Activated naive CD4-positive, alpha-beta T cell treated with anti-CD3 and anti-CD28 coated beads for 36 hours (primary cell): ENCODE measurements around the gene ACAT2. TPM values are rescaled to one million over a fixed set of nuclear protein-coding genes. Genes with fewer than 3 reads are reported as not detected.
A peak's percentile ranks its signal among the peaks of the same experiment; 100 is the strongest.
"Not testable (repeated sequence)": the region's sequence is repeated elsewhere in the genome, so short reads cannot be mapped to it uniquely, and the experiment has no call there.

Experiments used
- CTCF ChIA-PET: fragments of 350-600 bp; sonication (Branson Sonifier 250); formaldehyde crosslinking; loops from one replicate; lab custom pipeline; 2021; ENCODE audit warnings: antibody characterized with exemption; lab: Charles Lee
- DNase-seq: peaks from one replicate; pipeline ENCODE4 v3.0.0-alpha.2; 2020
- H3K27ac Mint-ChIP-seq: one replicate; pipeline ENCODE4 v1.8.0; 2021; ENCODE audit warnings: mild to moderate bottlenecking, mixed read lengths
- H3K27me3 Mint-ChIP-seq: one replicate; pipeline ENCODE4 v1.8.0; 2021; ENCODE audit warnings: low read depth, mixed read lengths
- H3K36me3 Mint-ChIP-seq: one replicate; pipeline ENCODE4 v1.8.0; 2021; ENCODE audit warnings: low read depth, mixed read lengths
- H3K4me1 Mint-ChIP-seq: one replicate; pipeline ENCODE4 v1.8.0; 2021; ENCODE audit warnings: low read depth, mixed read lengths
- H3K4me3 Mint-ChIP-seq: one replicate; pipeline ENCODE4 v1.8.0; 2021; ENCODE audit warnings: mild to moderate bottlenecking, moderate library complexity, mixed read lengths
- H3K9me3 Mint-ChIP-seq: one replicate; pipeline ENCODE4 v1.8.0; 2021; ENCODE audit warnings: mixed read lengths
- intact Hi-C: fragments of 100-400 bp; cut with micrococcal nuclease; formaldehyde crosslinking; loops from one replicate; pipeline ENCODE4 v1.15.1; 2023
- total RNA-seq, 2 experiments: library from RNA; stranded (reverse); gene quantifications; one replicate each; pipeline ENCODE4 v1.2.3, GENCODE V29; 2021

The ACAT2 gene
- total RNA-seq, 2 experiments from 2014 or later: 84.9 to 92.4 TPM

DNA sequence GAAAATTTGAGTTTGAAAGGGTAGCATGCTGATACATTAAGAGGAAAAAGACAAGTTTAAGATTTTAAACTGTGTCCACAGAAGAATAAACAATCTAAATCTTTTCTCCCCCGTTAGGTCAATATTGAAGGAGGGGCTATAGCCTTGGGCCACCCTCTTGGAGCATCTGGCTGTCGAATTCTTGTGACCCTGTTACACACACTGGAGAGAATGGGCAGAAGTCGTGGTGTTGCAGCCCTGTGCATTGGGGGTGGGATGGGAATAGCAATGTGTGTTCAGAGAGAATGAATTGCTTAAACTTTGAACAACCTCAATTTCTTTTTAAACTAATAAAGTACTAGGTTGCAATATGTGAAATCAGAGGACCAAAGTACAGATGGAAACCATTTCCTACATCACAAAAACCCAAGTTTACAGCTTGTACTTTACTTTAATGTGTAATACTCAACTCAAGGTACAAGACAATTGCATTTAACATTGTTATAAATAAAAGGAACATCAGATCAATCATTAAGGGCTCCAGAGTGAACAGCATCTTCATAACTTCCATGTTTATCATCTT lies 16.8 kb downstream of the ACAT2 start:
- H3K4me3 Mint-ChIP-seq: no peak overlapping the region
- H3K36me3 Mint-ChIP-seq: peaks cover 35% of the 10 kb centered on the region
- no peaks in the 10 kb centered on the region for H3K9me3 Mint-ChIP-seq
- peaks cover 24% of the 10 kb centered on the region for H3K4me1 Mint-ChIP-seq
- H3K27ac Mint-ChIP-seq: no peak overlapping the region
- CTCF ChIA-PET: no interaction called here
- H3K27me3 Mint-ChIP-seq: no peaks in the 10 kb centered on the region
- intact Hi-C loops: loop anchor here (1.0 kb wide), 1 partner anchor 8 kb away; no protein-coding TSS in a partner anchor
- no peak for DNase-seq

DNA sequence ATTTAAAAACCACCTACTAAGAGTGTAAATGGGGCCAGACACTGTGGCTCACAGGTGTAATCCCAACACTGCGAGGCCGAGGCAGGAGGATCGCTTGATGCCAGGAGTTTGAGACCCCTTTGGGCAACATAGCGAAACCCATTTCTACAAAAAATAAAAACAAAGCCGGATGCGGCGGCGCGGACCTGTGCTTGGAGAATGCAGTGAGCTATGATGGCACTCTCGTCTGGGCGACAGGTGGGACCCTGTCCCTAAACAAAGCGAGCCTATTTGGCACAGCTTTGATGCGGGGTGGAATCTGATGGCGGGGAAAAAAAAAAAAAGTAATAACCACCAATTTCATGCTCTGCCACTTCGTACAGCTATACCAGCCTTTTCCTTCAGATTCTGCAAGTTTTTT lies 26.4 kb downstream of the ACAT2 start:
- H3K27ac Mint-ChIP-seq: peak overlapping the region; percentile 98
- no peaks in the 10 kb centered on the region for H3K9me3 Mint-ChIP-seq
- H3K4me3 Mint-ChIP-seq: peak overlapping the region; percentile 99
- CTCF ChIA-PET: interaction anchor here (0.6 to 4.7 kb wide), 4 partner anchors 15 to 97 kb away, joined by 3 to 25 read pairs (median 4); partner anchors contain the start of gene SOD2
- peaks cover 65% of the 10 kb centered on the region for H3K36me3 Mint-ChIP-seq
- intact Hi-C loops: loop anchor here (5.0 kb wide), 1 partner anchor 36 kb away; no protein-coding TSS in a partner anchor
- peaks cover 64% of the 10 kb centered on the region for H3K4me1 Mint-ChIP-seq
- H3K27me3 Mint-ChIP-seq: no peaks in the 10 kb centered on the region
- DNase-seq: peak; percentile 28

DNA sequence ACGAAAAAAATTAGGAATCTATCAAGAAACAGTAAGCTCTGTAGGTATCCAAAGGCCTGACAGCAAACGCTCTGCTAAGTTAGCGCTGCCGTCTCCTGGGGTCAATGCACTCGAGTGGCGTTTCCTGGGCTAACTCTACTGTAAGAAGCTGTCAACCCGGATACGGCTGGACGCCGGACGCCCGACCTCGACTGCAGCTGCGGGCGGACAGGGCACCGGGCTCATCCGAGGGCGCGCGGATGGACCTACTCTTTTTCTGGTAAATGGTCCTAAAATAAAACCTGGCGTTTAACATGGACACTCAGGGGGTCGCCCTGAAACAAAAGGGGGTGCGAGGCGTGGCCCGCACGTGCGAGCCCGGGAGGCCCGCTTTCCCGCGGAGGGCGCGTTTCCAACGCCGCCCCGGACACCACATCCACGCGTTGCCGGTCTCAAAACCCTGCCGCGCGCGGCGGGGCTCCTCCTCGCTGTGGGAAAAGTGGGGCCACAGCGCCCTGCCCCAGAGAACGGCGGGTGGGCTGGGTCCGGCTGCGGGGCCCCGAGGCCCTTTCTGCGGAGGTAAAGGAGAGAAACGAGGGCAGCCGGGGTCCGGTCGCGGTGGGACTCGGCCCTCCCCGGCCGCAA lies 27.0 kb downstream of the ACAT2 start:
- Mint-ChIP-seq H3K4me3 (peak overlapping the region; percentile 99), H3K9me3 (no peaks in the 10 kb centered on the region), H3K4me1 (peaks cover 65% of the 10 kb centered on the region), H3K27me3 (no peaks in the 10 kb centered on the region), H3K27ac (peak overlapping the region; percentile 98), H3K36me3 (peaks cover 62% of the 10 kb centered on the region)
- intact Hi-C loops: loop anchor here (1.0 to 5.0 kb wide), 7 partner anchors 27 to 673 kb away; partner anchors contain the start of genes ACAT2, SOD2 and WTAP
- CTCF ChIA-PET: interaction anchor here (0.6 to 4.7 kb wide), 4 partner anchors 60 to 98 kb away, joined by 3 to 25 read pairs (median 4); partner anchors contain the start of gene SOD2
- peak; percentile 47 for DNase-seq

DNA sequence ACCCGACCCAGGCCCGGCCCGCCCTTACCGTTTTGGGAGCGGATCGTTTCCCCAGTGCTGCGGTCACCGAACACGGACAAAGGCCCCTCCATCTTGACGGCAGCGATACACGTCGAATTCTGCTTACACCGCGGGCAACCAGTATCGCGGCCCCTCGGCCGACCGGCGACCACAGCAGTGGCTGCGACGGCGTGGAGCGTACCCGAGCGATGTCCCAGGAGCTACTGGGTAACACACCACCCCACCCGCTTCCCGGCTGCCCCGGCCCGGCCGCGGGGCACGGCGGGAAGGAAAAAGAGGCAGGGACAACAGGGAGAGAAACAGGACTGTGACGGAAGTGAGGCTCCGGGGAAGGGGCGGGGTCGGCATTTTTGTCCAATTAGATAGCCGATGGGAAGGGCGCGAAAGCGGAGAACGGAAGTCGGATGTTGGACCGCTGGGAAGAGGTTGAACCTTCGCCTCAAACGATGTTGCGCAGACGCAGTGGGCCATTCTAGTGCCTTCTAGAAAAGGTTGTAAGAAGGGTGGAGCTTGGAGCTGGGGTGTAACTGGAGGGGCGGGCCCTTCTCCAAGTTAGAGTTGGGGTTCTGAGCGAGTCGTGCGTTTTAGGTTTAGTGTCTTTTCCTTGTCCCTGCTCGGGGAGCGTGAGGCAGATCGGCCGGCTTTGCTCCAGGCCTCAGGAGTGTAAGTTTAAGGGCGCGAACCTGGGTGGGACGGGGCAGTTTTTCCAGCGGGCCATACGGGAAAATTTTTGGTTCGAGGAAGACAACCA lies 27.7 kb downstream of the ACAT2 start, which contains the start of gene TCP1:
TSS of gene TCP1 (minus strand) at position 226 of the 772 bp plus-strand sequence. CDS start at position 92, 134 bp downstream.
- CTCF ChIA-PET: interaction anchor here (0.7 to 4.7 kb wide), 5 partner anchors 39 to 107 kb away, joined by 3 to 25 read pairs (median 3); partner anchors contain the start of genes SOD2 and WTAP
- Mint-ChIP-seq H3K27me3 (no peaks in the 10 kb centered on the region), H3K4me1 (peaks cover 66% of the 10 kb centered on the region), H3K27ac (peak within 1 kb of the TSS; percentile 98), H3K9me3 (no peaks in the 10 kb centered on the region), H3K4me3 (peak within 1 kb of the TSS; percentile 99), H3K36me3 (peaks cover 61% of the 10 kb centered on the region)
- intact Hi-C loops: loop anchor here (1.0 to 5.0 kb wide), 8 partner anchors 27 to 673 kb away; partner anchors contain the start of genes ACAT2, SOD2 and WTAP
- DNase-seq: peak; percentile 100

DNA sequence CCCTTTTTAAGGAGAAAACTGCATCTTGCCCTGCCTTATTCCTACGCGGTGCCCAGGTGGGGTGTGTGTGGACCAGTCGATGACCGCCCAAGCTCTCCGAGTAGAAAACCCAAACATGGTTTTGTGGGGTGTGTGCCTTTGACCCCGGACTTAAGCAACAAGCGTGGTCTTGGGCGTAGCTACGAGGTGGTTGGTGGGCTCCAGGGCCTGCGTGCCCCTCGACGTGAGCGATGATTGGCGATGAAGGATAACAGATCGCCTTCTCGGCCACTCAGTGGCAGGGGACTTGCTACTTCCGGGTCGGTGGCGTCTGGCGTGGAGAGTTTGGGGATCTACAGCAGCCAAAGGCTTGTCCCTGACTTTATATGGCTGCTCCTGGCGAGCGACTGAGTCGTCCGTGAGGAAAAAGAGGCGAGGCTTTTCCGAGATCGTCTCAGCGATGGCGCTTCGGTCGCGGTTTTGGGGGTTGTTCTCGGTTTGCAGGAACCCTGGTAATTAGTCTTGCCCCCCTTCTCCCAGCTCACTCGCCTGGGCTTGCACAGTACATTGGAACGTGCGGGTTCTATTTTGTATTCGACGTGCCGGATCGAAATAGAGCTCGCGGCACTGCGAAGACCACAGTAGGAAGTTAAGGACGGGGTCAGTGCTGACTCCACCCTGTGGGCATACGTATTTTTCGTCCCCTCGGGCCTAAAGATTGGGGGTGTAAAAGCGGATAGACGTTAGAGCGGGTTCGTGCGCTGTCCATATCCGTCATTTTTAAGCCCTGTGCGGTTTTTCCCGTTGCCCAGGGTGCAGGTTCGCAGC lies 28.5 kb downstream of the ACAT2 start, which contains the start of gene MRPL18:
TSS of gene MRPL18 (plus strand) at position 319 of the 807 bp plus-strand sequence. CDS start at position 440, 121 bp downstream.
- H3K36me3 Mint-ChIP-seq: peaks cover 55% of the 10 kb centered on the region
- CTCF ChIA-PET: interaction anchor here (0.7 to 4.7 kb wide), 9 partner anchors 17 to 136 kb away, joined by 3 to 25 read pairs (median 3); partner anchors contain the start of genes SOD2 and WTAP
- peak within 1 kb of the TSS; percentile 99 for H3K4me3 Mint-ChIP-seq
- intact Hi-C loops: loop anchor here (2.0 kb wide), 1 partner anchor 30 kb away; no protein-coding TSS in a partner anchor
- H3K27me3 Mint-ChIP-seq: no peaks in the 10 kb centered on the region
- peak within 1 kb of the TSS; percentile 98 for H3K27ac Mint-ChIP-seq
- peak; percentile 95 for DNase-seq
- H3K4me1 Mint-ChIP-seq: peaks cover 63% of the 10 kb centered on the region
- no peaks in the 10 kb centered on the region for H3K9me3 Mint-ChIP-seq

DNA sequence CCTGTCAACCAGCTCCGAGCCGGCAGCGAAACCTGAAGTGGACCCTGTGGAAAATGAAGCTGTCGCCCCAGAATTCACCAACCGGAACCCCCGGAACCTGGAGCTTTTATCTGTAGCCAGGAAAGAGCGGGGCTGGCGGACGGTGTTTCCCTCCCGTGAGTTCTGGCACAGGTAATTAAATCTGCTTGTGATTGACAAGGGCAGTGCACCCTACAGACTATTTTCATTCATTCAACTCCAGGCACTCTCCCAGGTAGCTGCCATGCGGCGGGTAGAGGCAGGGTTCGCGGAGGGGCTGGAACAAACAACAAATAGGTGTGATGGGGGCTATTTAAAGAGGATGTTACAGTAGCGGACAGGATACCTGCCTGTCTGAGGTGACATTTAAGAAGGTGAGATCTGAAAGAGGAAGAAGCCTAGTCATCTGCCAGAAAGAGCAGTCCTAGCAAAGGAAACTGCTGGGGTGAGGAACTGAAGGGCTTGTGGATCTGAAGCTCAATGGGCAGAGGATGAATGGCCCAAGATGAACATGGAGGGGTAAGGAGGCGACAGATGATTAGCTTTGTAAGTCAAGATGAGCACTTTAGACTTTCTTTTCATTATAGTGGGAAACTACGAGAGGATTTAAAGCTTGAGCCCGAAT lies 29.2 kb downstream of the ACAT2 start:
- peaks cover 58% of the 10 kb centered on the region for H3K4me1 Mint-ChIP-seq
- H3K9me3 Mint-ChIP-seq: no peaks in the 10 kb centered on the region
- intact Hi-C loops: loop anchor here (2.0 kb wide), 1 partner anchor 30 kb away; no protein-coding TSS in a partner anchor
- H3K27me3 Mint-ChIP-seq: no peaks in the 10 kb centered on the region
- DNase-seq: peak; percentile 35
- CTCF ChIA-PET: interaction anchor here (0.6 to 4.7 kb wide), 9 partner anchors 16 to 137 kb away, joined by 3 to 25 read pairs (median 3); partner anchors contain the start of genes SOD2 and WTAP
- H3K36me3 Mint-ChIP-seq: peaks cover 50% of the 10 kb centered on the region
- peak overlapping the region; percentile 98 for H3K27ac Mint-ChIP-seq
- peak overlapping the region; percentile 99 for H3K4me3 Mint-ChIP-seq

DNA sequence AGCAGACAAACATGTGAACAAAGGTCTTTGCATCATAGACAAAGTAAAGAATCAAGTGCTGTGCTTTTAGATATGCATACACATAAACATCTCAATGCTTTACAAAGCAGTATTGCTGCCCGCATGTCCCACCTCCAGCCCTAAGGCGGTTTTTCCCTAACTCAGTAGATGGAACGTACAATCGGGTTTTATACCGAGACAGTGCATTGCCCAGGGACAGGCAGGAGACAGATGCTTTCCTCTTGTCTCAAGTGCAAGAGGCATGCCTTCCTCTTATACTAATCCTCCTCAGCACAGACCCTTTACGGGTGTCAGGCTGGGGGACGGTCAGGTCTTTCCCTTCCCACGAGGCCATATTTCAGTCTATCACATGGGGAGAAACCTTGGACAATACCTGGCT lies 33.1 kb downstream of the ACAT2 start:
- DNase-seq, intact Hi-C loops, CTCF ChIA-PET, H3K27me3 Mint-ChIP-seq, H3K27ac Mint-ChIP-seq, H3K9me3 Mint-ChIP-seq, H3K4me3 Mint-ChIP-seq: not testable (repeated sequence)
- H3K4me1 Mint-ChIP-seq: peaks cover 60% of the 10 kb centered on the region
- peaks cover 41% of the 10 kb centered on the region for H3K36me3 Mint-ChIP-seq

DNA sequence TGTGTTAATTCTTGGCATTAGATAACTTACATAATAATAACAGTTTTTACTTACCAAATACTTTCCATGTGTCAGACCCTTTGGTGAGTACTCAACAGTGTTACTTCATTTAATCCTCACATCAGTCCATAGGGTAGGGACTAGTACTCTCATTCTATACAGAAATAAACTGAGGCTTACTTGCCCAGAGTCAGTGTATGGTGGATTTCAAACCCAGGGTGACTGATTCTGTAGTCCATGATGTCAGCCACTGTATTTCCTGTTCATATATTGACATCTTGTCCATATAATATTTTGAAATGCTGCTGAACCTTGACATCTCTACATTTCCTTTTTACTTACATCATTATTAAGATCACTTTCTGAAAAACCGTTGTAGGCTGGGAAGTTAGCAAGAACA lies 35.7 kb downstream of the ACAT2 start:
- H3K27me3 Mint-ChIP-seq: no peaks in the 10 kb centered on the region
- H3K9me3 Mint-ChIP-seq: no peaks in the 10 kb centered on the region
- no peak for DNase-seq
- CTCF ChIA-PET: no interaction called here
- H3K36me3 Mint-ChIP-seq: peaks cover 24% of the 10 kb centered on the region
- H3K4me1 Mint-ChIP-seq: peaks cover 44% of the 10 kb centered on the region
- H3K27ac Mint-ChIP-seq: peak overlapping the region; percentile 83
- intact Hi-C loops: no loop called here
- no peak overlapping the region for H3K4me3 Mint-ChIP-seq

DNA sequence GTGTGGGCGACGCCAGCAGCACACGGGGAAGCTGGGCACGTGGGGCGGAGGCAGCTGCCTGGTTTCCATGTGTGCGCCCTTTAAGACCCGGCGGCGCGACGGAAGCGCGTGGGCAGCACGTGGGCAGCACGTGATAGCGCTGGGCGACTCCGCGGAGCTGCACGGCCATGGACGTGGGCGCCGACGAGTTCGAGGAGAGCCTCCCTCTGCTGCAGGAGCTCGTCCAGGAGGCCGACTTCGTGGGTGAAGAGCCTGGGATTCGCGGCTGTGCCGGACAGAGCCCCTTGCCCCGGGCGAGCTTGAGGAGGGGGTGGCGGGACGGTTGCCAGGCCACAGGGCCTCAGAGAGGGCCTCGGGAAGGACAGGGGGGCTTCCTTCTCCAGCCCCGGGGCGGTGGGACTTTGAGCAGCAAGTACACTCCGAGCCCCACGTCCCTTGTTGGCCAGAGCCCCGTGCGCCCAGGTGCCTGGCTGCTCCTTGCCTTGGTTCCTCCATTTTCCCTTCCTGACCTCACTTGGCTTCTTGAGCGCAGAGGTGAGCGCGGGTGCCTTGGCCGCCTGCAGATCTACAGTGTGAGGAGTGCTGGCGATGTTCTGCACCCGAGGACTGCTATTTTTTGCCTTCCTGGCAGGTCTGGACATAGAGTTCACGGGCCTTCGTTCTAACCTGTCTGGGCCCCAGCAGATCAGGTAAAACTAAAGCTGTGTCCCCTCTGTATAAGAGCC lies 38.5 kb downstream of the ACAT2 start, which contains the start of gene PNLDC1:
TSS of gene PNLDC1 (plus strand) at position 136 of the 725 bp plus-strand sequence. CDS start at position 168, 32 bp downstream.
- H3K4me3 Mint-ChIP-seq: no peak within 1 kb of the TSS
- no peak for DNase-seq
- CTCF ChIA-PET: no interaction called here
- H3K27me3 Mint-ChIP-seq: no peaks in the 10 kb centered on the region
- no peak within 1 kb of the TSS for H3K27ac Mint-ChIP-seq
- no peaks in the 10 kb centered on the region for H3K9me3 Mint-ChIP-seq
- peaks cover 19% of the 10 kb centered on the region for H3K36me3 Mint-ChIP-seq
- H3K4me1 Mint-ChIP-seq: peaks cover 23% of the 10 kb centered on the region
- intact Hi-C loops: no loop called here

DNA sequence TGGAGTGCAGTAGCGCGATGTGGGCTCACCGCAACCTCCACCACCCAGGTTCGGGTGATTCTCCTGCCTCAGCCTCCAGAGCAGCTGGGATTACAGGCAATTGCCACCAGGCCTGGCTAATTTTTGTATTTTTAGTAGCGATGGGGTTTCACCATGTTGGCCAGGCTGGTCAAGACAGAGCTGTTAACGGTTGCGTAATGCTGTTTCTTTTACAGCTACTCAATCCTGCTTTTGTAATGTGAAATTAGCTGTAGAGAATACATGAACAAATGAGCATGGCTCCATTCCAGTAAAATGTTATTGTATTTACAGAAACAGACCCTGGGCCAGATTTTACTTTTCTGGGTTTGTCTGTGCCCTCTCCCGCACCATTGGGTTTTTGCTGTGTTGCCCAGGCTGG lies 40.1 kb downstream of the ACAT2 start:
- Mint-ChIP-seq H3K9me3 (no peaks in the 10 kb centered on the region), H3K36me3 (peaks cover 18% of the 10 kb centered on the region), H3K27me3 (no peaks in the 10 kb centered on the region), H3K27ac (no peak overlapping the region), H3K4me1 (peaks cover 15% of the 10 kb centered on the region), H3K4me3 (no peak overlapping the region)
- intact Hi-C loops: no loop called here
- no peak for DNase-seq
- CTCF ChIA-PET: interaction anchor here (0.7 kb wide), 2 partner anchors 58 to 69 kb away, joined by 3 to 4 read pairs; no protein-coding TSS in a partner anchor
